WERI-Rb-1 (cell line): Measurements from ENCODE around the gene DLL1.
"Not testable (repeated sequence)": the region's sequence is repeated elsewhere in the genome, so short reads cannot be mapped to it uniquely, and the experiment has no call there.

Experiments
- DNase-seq: peaks from one replicate; pipeline ENCODE4 v3.0.0-alpha.2; 2020
- H3K27ac ChIP-seq: fragments of 250-450 bp; sonication (Bioruptor Pico); 2 replicates; pipeline ENCODE4 v1.5.1; 2020; ENCODE audit warnings: mild to moderate bottlenecking, moderate library complexity
- H3K27me3 ChIP-seq: fragments of 250-450 bp; sonication (Bioruptor Pico); 2 replicates; pipeline ENCODE4 v1.5.1; 2021; ENCODE audit warnings: mild to moderate bottlenecking, low read depth, moderate library complexity; ENCODE audit not compliant: insufficient read depth, severe bottlenecking
- H3K36me3 ChIP-seq: fragments of 250-450 bp; sonication (Bioruptor Pico); 2 replicates; pipeline ENCODE4 v1.5.1; 2020; ENCODE audit warnings: mild to moderate bottlenecking, moderate library complexity
- H3K4me3 ChIP-seq: 2 replicates; pipeline ENCODE4 v1.5.1; 2011; ENCODE audit warnings: low read depth, mild to moderate bottlenecking, control low read depth, low read length
- H3K9me3 ChIP-seq: fragments of 250-450 bp; sonication (Bioruptor Pico); 2 replicates; pipeline ENCODE4 v1.5.1; 2021; ENCODE audit warnings: mild to moderate bottlenecking, moderate library complexity; ENCODE audit not compliant: severe bottlenecking
- CTCF ChIP-seq: IDR thresholded peaks from 2 replicates; pipeline ENCODE4 v1.5.1; 2011; ENCODE audit warnings: low read depth, mild to moderate bottlenecking, control low read depth, inconsistent platforms, low read length

The DLL1 gene

GRCh38 chr6:170269151-170269845 is 21.6 kb downstream of the DLL1 start:
- no peak for TF ChIP-seq CTCF
- Histone ChIP-seq H3K4me3 (no peak overlapping the region), H3K9me3 (no peaks in the 10 kb centered on the region), H3K36me3 (no peaks in the 10 kb centered on the region), H3K27me3 (no peaks in the 10 kb centered on the region), H3K27ac (no peak overlapping the region)
- no peak for DNase-seq

- Histone ChIP-seq H3K27me3 (no peaks in the 10 kb centered on the region), H3K9me3 (no peaks in the 10 kb centered on the region), H3K27ac (no peak overlapping the region), H3K36me3 (no peaks in the 10 kb centered on the region), H3K4me3 (no peak overlapping the region)
- no peak for DNase-seq
- no peak for TF ChIP-seq CTCF
These were observed 22.4 kb downstream of the DLL1 start for GRCh38 chr6:170268216-170269129.

- no peaks in the 10 kb centered on the region for H3K27me3 ChIP-seq
- no peak overlapping the region for H3K4me3 ChIP-seq
- DNase-seq = no peak
- H3K27ac ChIP-seq = no peak overlapping the region
- no peaks in the 10 kb centered on the region for H3K36me3 ChIP-seq
- no peak for TF ChIP-seq CTCF
- H3K9me3 ChIP-seq = no peaks in the 10 kb centered on the region
These were observed 23.2 kb downstream of the DLL1 start for GRCh38 chr6:170267688-170268087.

- Histone ChIP-seq H3K4me3 (no peak overlapping the region), H3K27ac (no peak overlapping the region), H3K27me3 (no peaks in the 10 kb centered on the region), H3K9me3 (no peaks in the 10 kb centered on the region), H3K36me3 (no peaks in the 10 kb centered on the region)
- no peak for DNase-seq
- no peak for TF ChIP-seq CTCF
These were observed 24.6 kb downstream of the DLL1 start for GRCh38 chr6:170266061-170266825.

GRCh38 chr6:170265655-170266054 is 25.2 kb downstream of the DLL1 start:
- Histone ChIP-seq H3K9me3 (no peaks in the 10 kb centered on the region), H3K4me3 (no peak overlapping the region), H3K36me3 (no peaks in the 10 kb centered on the region), H3K27ac (no peak overlapping the region), H3K27me3 (no peaks in the 10 kb centered on the region)
- DNase-seq = no peak
- no peak for TF ChIP-seq CTCF

- not testable (repeated sequence) for H3K36me3 ChIP-seq, DNase-seq, H3K27me3 ChIP-seq
These were observed 26.2 kb downstream of the DLL1 start for GRCh38 chr6:170264644-170265043.

More at GRCh38 chr6:170264644-170265043, 26.2 kb downstream of the DLL1 start:
- not testable (repeated sequence) for H3K9me3 ChIP-seq, H3K4me3 ChIP-seq, H3K27ac ChIP-seq
